Neural crest cell (in vitro differentiated cells): Measurements from ENCODE around the gene NINJ2. TPM values are rescaled to one million over a fixed set of nuclear protein-coding genes. Genes with fewer than 3 reads are reported as not detected.
A peak's percentile ranks its signal among the peaks of the same experiment; 100 is the strongest.

Experiments
- DNase-seq: peaks from one replicate; pipeline ENCODE4 v3.0.0; 2021; ENCODE audit warnings: low read depth, mixed read lengths, low spot score
- H3K27ac Mint-ChIP-seq: one replicate; pipeline ENCODE4 v1.8.0; 2021; ENCODE audit warnings: mild to moderate bottlenecking, mixed read lengths; ENCODE audit not compliant: unreplicated experiment
- H3K27me3 Mint-ChIP-seq: 2 replicates; pipeline ENCODE4 v1.8.0; 2021; ENCODE audit warnings: low read depth, mild to moderate bottlenecking, mixed read lengths
- H3K36me3 Mint-ChIP-seq: 2 replicates; pipeline ENCODE4 v1.8.0; 2021; ENCODE audit warnings: low read depth, mild to moderate bottlenecking, mixed read lengths
- H3K4me1 Mint-ChIP-seq: 2 replicates; pipeline ENCODE4 v1.8.0; 2021; ENCODE audit warnings: mixed read lengths
- H3K4me3 Mint-ChIP-seq: one replicate; pipeline ENCODE4 v1.8.0; 2021; ENCODE audit warnings: mild to moderate bottlenecking, mixed read lengths
- H3K9me3 Mint-ChIP-seq: 2 replicates; pipeline ENCODE4 v1.8.0; 2021; ENCODE audit warnings: mixed read lengths
- total RNA-seq: library from RNA; stranded (reverse); gene quantifications from 2 replicates; pipeline ENCODE4 v1.2.1, GENCODE V29; 2021
- TF ChIP-seq, protein P1 (sequence below): fragments of 200-600 bp; sonication (generic); conservative IDR thresholded peaks from 2 replicates; pipeline ENCODE4 v1.5.0; 2021; ENCODE audit warnings: antibody characterized with exemption, mild to moderate bottlenecking

NINJ2 gene
- total RNA-seq, 1 donor from 2014 or later, result 0.42 TPM

DNA sequence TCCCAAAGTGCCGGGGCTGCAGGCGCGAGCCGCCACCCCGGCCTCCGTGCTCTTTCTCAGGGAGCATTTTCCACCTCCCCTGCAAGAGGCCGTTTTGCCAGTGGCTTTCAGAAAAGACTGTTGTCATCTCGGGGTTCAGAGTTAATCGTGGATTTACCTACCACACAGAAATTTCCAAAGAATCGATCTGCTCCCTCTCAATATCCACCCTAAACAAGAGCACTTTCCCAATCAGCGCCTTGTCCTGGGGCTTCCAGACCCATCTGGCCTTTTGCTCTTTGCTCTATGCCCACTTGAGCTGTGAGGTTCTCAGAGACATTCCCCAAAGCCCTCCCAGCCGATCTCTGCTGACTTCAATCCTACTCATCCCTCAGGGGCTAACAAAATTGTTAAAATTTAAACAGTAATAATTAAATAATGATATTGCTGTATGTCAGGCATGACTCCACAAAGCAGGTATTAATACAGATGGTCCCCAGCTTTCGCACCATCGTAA, 86.6 kb downstream of the NINJ2 start:
- DNase-seq, result no peak
- Mint-ChIP-seq H3K27ac (no peak overlapping the region), H3K4me3 (no peak overlapping the region), H3K36me3 (no peaks in the 10 kb centered on the region), H3K4me1 (peaks cover 47% of the 10 kb centered on the region), H3K9me3 (no peaks in the 10 kb centered on the region), H3K27me3 (no peaks in the 10 kb centered on the region)
- TF ChIP-seq, protein P1, sequence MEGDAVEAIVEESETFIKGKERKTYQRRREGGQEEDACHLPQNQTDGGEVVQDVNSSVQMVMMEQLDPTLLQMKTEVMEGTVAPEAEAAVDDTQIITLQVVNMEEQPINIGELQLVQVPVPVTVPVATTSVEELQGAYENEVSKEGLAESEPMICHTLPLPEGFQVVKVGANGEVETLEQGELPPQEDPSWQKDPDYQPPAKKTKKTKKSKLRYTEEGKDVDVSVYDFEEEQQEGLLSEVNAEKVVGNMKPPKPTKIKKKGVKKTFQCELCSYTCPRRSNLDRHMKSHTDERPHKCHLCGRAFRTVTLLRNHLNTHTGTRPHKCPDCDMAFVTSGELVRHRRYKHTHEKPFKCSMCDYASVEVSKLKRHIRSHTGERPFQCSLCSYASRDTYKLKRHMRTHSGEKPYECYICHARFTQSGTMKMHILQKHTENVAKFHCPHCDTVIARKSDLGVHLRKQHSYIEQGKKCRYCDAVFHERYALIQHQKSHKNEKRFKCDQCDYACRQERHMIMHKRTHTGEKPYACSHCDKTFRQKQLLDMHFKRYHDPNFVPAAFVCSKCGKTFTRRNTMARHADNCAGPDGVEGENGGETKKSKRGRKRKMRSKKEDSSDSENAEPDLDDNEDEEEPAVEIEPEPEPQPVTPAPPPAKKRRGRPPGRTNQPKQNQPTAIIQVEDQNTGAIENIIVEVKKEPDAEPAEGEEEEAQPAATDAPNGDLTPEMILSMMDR, result no peak

DNA sequence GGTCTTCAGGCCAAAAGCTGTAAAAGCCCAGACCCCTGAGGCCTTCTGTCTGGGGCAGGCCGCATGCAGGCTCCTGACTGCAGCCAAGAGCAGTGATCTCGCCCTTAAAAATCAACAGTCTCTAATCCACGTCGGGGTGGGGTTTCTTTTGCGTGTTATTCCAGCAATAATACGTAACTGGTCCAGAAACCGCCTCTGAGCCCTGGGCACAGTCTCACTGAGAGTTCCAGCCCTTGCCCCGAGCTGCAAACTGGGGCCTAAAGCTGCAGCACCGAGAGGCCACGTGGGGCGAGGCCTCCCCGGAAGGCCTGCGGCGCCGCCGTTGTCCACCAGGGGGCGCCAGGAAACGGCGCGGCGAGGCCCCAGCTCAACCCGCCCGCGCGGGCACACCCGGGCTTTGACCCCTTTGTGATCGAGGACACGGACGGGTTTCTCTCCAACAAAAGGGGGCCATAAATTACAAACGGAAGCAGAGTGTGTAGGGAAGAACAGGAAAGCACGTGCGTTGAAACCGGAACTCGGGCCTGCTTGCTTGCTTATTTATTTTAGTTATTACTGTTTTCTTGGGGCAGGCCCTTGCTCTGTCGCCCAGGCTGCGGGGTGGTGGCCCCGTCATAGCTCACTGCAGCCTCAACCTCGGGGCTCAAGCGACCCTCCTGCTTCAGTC, 87.2 kb downstream of the NINJ2 start:
- Mint-ChIP-seq H3K27ac (no peak overlapping the region), H3K4me1 (peaks cover 52% of the 10 kb centered on the region), H3K4me3 (no peak overlapping the region), H3K27me3 (no peaks in the 10 kb centered on the region), H3K9me3 (no peaks in the 10 kb centered on the region), H3K36me3 (no peaks in the 10 kb centered on the region)
- DNase-seq, result peak; percentile 87
- TF ChIP-seq, protein P1, result peak; percentile 100

DNA sequence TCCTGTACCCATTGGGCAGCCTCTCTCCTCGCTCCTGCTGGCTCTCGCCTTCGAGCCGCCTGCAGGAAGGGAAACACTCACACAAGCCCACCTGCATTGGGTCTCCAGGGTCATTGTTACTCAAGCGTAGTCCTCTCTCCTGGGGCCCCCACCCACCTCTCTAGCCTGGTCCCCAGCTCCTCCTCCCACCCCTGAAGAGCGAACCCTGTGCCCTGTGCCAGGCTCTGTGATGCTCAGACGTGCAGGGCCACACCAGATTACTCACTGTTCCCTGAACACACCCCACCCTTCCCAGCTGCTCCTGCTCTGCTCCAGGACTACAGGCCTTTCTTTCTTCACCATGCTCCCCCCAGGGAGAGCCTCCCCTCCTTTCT, 88.1 kb downstream of the NINJ2 start:
- Mint-ChIP-seq H3K4me3 (no peak overlapping the region), H3K27ac (peak overlapping the region; percentile 84), H3K36me3 (no peaks in the 10 kb centered on the region), H3K4me1 (peaks cover 51% of the 10 kb centered on the region), H3K27me3 (no peaks in the 10 kb centered on the region), H3K9me3 (no peaks in the 10 kb centered on the region)
- no peak for DNase-seq
- TF ChIP-seq, protein P1, result no peak

DNA sequence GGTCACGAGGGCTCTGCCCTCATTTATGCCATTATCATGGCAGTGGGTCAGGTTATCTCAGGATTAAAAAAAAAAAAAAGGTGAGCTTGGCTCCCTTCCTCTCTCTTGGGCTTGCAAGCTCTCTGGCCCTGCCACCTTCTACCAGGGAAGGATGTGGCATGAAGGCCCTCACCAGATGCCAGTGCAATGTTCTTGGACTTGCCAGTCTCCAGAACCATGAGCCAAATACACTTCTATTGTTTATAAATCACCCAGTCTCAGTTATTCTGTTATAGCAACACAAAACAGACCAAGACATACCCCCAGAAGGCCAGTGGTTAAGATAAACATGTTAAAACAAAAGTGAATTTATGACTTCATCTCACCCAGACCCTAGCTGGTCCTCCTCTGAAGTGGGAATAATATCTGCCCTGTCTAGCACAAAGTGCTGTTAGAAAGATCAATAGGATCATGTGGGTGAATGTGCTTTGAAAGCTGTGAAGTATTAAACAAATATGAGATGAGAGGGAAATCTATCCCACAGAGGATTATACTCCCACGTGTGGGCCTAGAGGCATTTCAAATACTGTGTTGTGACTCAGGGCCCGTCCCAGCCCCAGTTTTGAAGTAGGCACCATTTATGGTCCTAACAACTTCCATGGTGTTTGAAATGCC, 88.6 kb downstream of the NINJ2 start:
- Mint-ChIP-seq H3K36me3 (no peaks in the 10 kb centered on the region), H3K4me1 (peaks cover 51% of the 10 kb centered on the region), H3K4me3 (no peak overlapping the region), H3K27ac (no peak overlapping the region), H3K27me3 (no peaks in the 10 kb centered on the region), H3K9me3 (no peaks in the 10 kb centered on the region)
- TF ChIP-seq, protein P1, result no peak
- no peak for DNase-seq

DNA sequence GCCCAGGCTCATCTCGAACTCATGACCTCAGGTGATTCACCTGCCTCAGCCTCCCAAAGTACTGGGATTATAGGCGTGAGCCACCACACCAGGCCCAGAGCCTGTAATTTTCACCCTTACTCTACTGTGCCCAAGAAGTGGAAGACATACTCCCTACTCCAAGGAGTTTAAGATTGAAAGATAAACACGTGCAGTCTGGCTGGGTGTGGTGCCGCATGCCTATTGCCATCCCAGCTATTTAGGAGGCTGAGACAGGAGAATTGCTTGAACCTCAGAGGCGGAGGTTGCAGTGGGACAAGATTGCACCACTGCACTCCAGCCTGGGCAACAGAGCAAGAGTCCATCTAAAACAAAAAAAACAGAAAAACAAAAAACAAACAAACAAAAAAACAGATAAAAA, 90.0 kb downstream of the NINJ2 start:
- peaks cover 43% of the 10 kb centered on the region for H3K4me1 Mint-ChIP-seq
- H3K27ac Mint-ChIP-seq, result no peak overlapping the region
- DNase-seq, result no peak
- H3K36me3 Mint-ChIP-seq, result no peaks in the 10 kb centered on the region
- H3K9me3 Mint-ChIP-seq, result no peaks in the 10 kb centered on the region
- no peaks in the 10 kb centered on the region for H3K27me3 Mint-ChIP-seq
- H3K4me3 Mint-ChIP-seq, result no peak overlapping the region
- TF ChIP-seq, protein P1, result no peak
